ENCODE measurements around the gene UBE2I. TPM values are rescaled to one million over a fixed set of nuclear protein-coding genes. Genes with fewer than 3 reads are reported as not detected.
"Not testable (repeated sequence)": the region's sequence is repeated elsewhere in the genome, so short reads cannot be mapped to it uniquely, and the experiment has no call there.

Gene UBE2I
- total and polyA plus RNA-seq, 2 donors (not counting 1 experiment from before 2014, with no cell fraction given) = 152 to 265 TPM

DNA sequence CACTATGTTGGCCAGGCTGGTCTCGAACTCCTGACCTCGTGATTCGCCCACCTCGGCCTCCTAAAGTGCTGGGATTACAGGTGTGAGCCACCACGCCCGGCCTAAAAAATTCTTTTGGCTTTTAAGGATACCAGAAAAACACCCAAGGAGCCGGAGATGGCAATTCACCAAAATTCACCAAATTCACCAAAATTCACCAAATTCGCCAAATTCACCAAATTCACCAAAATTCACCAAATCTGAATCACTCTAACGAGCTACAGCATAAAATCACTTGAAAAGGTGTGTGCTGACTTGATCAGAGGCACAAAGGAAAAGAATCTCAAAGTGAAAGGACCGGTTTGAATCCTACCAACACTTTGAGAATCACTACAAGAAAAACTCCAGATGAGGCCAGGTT, 19.5 kb downstream of the UBE2I start:
- ATAC-seq (ENCODE audit: low read depth); H3K9me3 Mint-ChIP-seq (ENCODE audit: insufficient read depth); intact Hi-C loops (cut with micrococcal nuclease); H3K27me3 Mint-ChIP-seq; CTCF ChIA-PET; H3K4me3 ChIP-seq (ENCODE audit: control extremely low read depth in 1 of 5, extremely low read depth in 1 of 5, insufficient read depth in 1 of 5, low read depth in 2 of 5, low read length in 4 of 5); H3K9ac ChIP-seq (ENCODE audit: low read length); DNase-seq; H2AFZ ChIP-seq (ENCODE audit: insufficient read depth, low read depth, low read length, poor library complexity, severe bottlenecking); H3K27ac Mint-ChIP-seq; H3K4me2 ChIP-seq (replicated peaks; ENCODE audit: low read depth, low read length, poor library complexity, severe bottlenecking); H3K79me2 ChIP-seq (ENCODE audit: control insufficient read depth, insufficient read depth, low read length); H3K27ac ChIP-seq (ENCODE audit: low read length in 2 of 2): not testable (repeated sequence)
- peaks cover 0 to 28% (median 9%) of the 10 kb centered on the region in 4 experiments for H3K27me3 ChIP-seq (replicated peaks in 1 of 4; ENCODE audit: control extremely low read depth in 1 of 4, control insufficient read depth in 3 of 4, insufficient read depth in 4 of 4, low read length in 3 of 4)
- Mint-ChIP-seq H3K4me1 (peaks cover 20% of the 10 kb centered on the region), H3K4me3 (peak overlapping the region; percentile 19)
- POLR2A ChIA-PET = interaction anchor here (1.1 kb wide), 1 partner anchor 20 kb away, joined by 8 read pairs; the partner anchor contains the start of gene UBE2I
- 97% methylated on average over 9 of the region's 10 CpGs for WGBS (ENCODE audit: insufficient coverage)
- H3K36me3 ChIP-seq (replicated peaks in 1 of 2; ENCODE audit: control extremely low read depth in 1 of 2, control insufficient read depth in 1 of 2, extremely low read depth in 1 of 2, insufficient read depth in 2 of 2, low read length in 1 of 2) = peaks cover 0 to 19% of the 10 kb centered on the region in 2 experiments
- H3K9me3 ChIP-seq (ENCODE audit: control extremely low read depth in 1 of 3, control insufficient read depth in 2 of 3, insufficient read depth in 1 of 3, low read length in 2 of 3) = peaks cover 0 to 18% (median 3%) of the 10 kb centered on the region in 3 donors
- H3K4me1 ChIP-seq (ENCODE audit: control insufficient read depth in 2 of 2, insufficient read depth in 2 of 2, low read length in 2 of 2) = peaks cover 30 to 60% of the 10 kb centered on the region in 2 donors
- H4K20me1 ChIP-seq (ENCODE audit: control insufficient read depth, insufficient read depth, low read length, poor library complexity, severe bottlenecking) = peaks cover 20% of the 10 kb centered on the region

DNA sequence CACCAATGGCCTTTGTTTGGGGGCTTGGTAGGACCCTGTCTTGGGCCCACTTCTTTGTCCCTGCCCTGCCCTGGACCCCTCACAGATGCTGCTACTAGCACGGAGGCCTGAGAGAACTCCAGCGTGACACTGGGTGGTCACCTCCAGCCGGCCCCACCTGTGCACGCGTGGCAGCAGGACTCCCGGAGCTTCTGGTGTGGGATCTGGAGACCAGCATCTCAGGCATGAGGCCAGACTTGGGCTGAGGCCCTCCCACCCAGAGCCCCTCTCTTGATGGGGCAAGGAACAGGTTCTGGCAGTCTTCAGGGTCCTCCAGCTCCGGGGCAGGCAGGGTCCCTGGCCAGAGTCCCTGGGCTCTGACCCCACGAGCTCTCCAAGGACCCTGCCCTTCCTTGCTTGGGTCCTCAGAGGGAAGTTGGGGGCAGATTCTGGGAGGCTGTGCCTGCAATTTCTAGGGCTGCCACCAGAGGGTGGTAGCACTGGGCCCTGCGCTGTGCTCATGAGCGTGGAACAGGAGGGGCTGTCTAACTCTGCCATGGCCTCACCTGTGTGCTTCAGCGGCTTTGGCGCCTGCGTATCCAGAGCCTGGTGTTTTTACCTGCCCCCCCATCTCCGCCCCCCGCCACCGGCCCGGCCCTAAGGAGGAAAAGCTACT, 21.0 kb downstream of the UBE2I start:
- peaks cover 7% of the 10 kb centered on the region for H3K27me3 Mint-ChIP-seq
- Histone ChIP-seq H3K4me2 (replicated peaks; ENCODE audit: low read depth, low read length, poor library complexity, severe bottlenecking) (peak overlapping the region; percentile 97), H3K9ac (ENCODE audit: low read length) (no peak overlapping the region), H2AFZ (ENCODE audit: insufficient read depth, low read depth, low read length, poor library complexity, severe bottlenecking) (no peak overlapping the region), H3K36me3 (replicated peaks in 1 of 2; ENCODE audit: control extremely low read depth in 1 of 2, control insufficient read depth in 1 of 2, extremely low read depth in 1 of 2, insufficient read depth in 2 of 2, low read length in 1 of 2) (peaks cover 0 to 5% of the 10 kb centered on the region in 2 experiments), H4K20me1 (ENCODE audit: control insufficient read depth, insufficient read depth, low read length, poor library complexity, severe bottlenecking) (peaks cover 27% of the 10 kb centered on the region), H3K27me3 (replicated peaks in 1 of 4; ENCODE audit: control extremely low read depth in 1 of 4, control insufficient read depth in 3 of 4, insufficient read depth in 4 of 4, low read length in 3 of 4) (peaks cover 0 to 42% (median 17%) of the 10 kb centered on the region in 4 experiments), H3K4me1 (ENCODE audit: control insufficient read depth in 2 of 2, insufficient read depth in 2 of 2, low read length in 2 of 2) (peaks cover 44 to 73% of the 10 kb centered on the region in 2 donors), H3K4me3 (ENCODE audit: control extremely low read depth in 1 of 5, extremely low read depth in 1 of 5, insufficient read depth in 1 of 5, low read depth in 2 of 5, low read length in 4 of 5) (no peak overlapping the region), H3K9me3 (ENCODE audit: control extremely low read depth in 1 of 3, control insufficient read depth in 2 of 3, insufficient read depth in 1 of 3, low read length in 2 of 3) (peaks cover 0 to 25% (median 3%) of the 10 kb centered on the region in 3 donors), H3K27ac (ENCODE audit: low read length in 2 of 2) (no peak overlapping the region), H3K79me2 (ENCODE audit: control insufficient read depth, insufficient read depth, low read length) (peaks cover 3% of the 10 kb centered on the region)
- no peak for TF ChIP-seq EZH2 (IDR thresholded peaks at IDR 0.05; ENCODE audit: borderline replicate concordance, insufficient read depth, low read depth, low read length, poor library complexity, severe bottlenecking)
- TF ChIP-seq, protein P1, sequence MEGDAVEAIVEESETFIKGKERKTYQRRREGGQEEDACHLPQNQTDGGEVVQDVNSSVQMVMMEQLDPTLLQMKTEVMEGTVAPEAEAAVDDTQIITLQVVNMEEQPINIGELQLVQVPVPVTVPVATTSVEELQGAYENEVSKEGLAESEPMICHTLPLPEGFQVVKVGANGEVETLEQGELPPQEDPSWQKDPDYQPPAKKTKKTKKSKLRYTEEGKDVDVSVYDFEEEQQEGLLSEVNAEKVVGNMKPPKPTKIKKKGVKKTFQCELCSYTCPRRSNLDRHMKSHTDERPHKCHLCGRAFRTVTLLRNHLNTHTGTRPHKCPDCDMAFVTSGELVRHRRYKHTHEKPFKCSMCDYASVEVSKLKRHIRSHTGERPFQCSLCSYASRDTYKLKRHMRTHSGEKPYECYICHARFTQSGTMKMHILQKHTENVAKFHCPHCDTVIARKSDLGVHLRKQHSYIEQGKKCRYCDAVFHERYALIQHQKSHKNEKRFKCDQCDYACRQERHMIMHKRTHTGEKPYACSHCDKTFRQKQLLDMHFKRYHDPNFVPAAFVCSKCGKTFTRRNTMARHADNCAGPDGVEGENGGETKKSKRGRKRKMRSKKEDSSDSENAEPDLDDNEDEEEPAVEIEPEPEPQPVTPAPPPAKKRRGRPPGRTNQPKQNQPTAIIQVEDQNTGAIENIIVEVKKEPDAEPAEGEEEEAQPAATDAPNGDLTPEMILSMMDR (IDR thresholded peaks at IDR 0.05) = peak; percentile 50
- no peaks in the 10 kb centered on the region for H3K9me3 Mint-ChIP-seq (ENCODE audit: insufficient read depth)
- 87% methylated on average over 14 of the region's 17 CpGs for WGBS (ENCODE audit: insufficient coverage)
- no peak for DNase-seq
- intact Hi-C loops (cut with micrococcal nuclease) = no loop called here
- H3K4me3 Mint-ChIP-seq = no peak overlapping the region
- POLR2A ChIA-PET = interaction anchor here (1.1 to 2.6 kb wide), 3 partner anchors 12 to 21 kb away, joined by 8 to 14 read pairs (median 10); partner anchors contain the start of gene UBE2I
- ATAC-seq (ENCODE audit: low read depth) = no peak
- CTCF ChIA-PET = interaction anchor here (0.8 to 2.1 kb wide), 4 partner anchors 12 to 213 kb away, joined by 3 to 8 read pairs (median 3); partner anchors contain the start of genes GNPTG and TSR3
- peaks cover 24% of the 10 kb centered on the region for H3K4me1 Mint-ChIP-seq
- peak overlapping the region; percentile 73 for H3K27ac Mint-ChIP-seq

Data from B cell (primary cell).